RKO (cell line): Measurements from ENCODE around the gene KSR2.
"Not testable (repeated sequence)": the region's sequence is repeated elsewhere in the genome, so short reads cannot be mapped to it uniquely, and the experiment has no call there.

Source experiments
- DNase-seq: peaks from one replicate; pipeline ENCODE4 v3.0.0-alpha.2; 2016; ENCODE audit warnings: low spot score

The KSR2 gene

GRCh38 chr12:117967512-117967911 lies 1.3 kb downstream of the KSR2 start:
- DNase-seq, result no peak

DNA sequence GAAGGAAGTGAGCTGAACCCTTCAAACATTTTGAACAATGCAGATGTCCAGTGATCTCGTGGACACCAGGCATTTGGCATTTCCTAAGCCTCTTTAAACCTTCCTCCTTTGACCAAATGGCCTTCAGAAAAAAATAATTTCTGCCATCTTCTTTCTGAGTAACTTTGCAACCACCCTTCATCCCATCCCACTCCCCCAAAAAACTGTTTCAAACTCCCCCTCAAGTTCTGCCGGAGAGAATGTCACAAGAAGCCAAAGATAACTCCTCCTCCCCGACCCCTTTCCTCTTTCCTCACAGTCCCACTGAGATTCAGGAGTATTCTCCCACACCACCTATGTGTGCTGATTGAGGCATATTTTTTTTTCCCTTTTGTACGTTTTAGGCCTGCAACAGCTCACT lies 1.7 kb downstream of the KSR2 start:
- no peak for DNase-seq

GRCh38 chr12:117966511-117966910 lies 2.3 kb downstream of the KSR2 start:
- DNase-seq, result no peak

GRCh38 chr12:117963836-117964235 lies 5.0 kb downstream of the KSR2 start:
- no peak for DNase-seq

GRCh38 chr12:117936722-117937484 lies 31.9 kb downstream of the KSR2 start:
- no peak for DNase-seq

GRCh38 chr12:117933545-117933944 lies 35.2 kb downstream of the KSR2 start:
- no peak for DNase-seq

DNA sequence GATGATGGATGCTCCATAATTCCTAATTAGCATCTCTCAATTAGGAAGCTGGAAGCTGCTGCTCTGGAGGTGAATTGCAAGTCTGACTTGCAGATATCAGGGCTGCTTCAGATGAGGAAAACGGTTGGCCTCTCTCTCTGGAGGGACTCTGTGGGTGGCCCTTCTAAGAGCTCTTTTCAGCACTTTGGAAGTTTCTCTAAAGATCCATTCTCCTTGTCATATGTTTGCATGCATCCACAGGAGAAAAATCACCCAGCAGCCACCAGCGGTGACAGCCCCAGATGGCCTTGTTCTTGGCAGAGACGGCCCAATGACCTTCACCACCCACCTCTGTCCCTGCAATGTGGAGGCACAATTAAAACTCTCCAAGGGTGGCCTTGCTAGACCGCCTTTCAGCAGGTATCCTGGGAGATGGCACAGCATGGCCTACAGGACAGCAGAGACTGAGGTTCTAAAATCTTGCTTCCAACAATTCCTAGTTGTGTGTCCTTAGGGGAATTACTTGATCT lies 42.3 kb downstream of the KSR2 start:
- no peak for DNase-seq

- no peak for DNase-seq
Observed at GRCh38 chr12:117921929-117922777, 46.6 kb downstream of the KSR2 start.

DNA sequence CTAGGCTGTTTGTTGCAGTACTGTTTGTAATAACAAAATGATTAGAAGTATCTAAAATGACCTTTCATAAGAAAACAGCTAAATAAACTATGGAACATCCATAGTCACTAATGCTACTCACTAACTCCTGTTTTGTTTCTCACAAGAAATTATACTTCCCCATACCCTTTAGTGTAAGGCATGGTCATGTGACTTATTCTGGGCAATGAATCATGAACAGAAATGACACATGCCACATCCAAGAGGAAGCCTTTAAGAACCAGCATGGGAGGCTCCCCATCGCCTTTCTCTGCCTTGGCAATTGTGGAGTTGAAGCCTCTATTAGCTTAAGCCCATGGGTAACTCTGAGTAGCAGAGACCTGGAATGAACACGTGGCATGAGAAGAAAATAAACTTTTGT lies 49.3 kb downstream of the KSR2 start:
- DNase-seq, result peak; percentile 33

GRCh38 chr12:117914686-117915085 lies 54.1 kb downstream of the KSR2 start:
- no peak for DNase-seq

- DNase-seq, result no peak
Observed at GRCh38 chr12:117912756-117913155, 56.0 kb downstream of the KSR2 start.

- no peak for DNase-seq
Observed at GRCh38 chr12:117908411-117908810, 60.4 kb downstream of the KSR2 start.

DNA sequence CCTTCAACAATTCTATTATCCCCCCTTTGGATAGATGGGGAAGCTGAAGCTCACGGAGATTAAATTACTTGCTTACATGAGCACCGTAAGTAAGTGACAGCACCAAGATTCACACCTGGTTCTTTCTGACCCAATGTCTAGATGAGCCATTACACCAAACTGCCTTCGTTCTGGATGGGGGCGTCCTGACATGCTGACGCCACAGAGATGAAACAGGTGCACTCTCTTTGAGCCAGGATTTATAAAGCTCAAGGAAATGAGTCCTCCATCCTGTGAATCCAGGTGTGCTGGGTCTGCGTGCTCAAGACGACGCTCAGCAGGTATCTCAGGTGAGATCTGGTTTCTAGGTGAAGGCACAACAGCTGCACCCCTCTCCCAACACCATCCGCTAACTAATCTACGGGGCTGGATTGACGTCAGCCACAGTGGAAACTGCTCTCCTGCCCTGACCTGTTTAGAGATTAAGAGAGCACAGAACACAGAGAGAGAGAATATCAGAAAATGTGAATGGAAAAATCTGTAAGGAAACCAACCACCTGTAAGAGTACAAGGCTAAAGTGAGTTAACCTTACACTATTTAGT lies 61.6 kb downstream of the KSR2 start:
- no peak for DNase-seq

DNA sequence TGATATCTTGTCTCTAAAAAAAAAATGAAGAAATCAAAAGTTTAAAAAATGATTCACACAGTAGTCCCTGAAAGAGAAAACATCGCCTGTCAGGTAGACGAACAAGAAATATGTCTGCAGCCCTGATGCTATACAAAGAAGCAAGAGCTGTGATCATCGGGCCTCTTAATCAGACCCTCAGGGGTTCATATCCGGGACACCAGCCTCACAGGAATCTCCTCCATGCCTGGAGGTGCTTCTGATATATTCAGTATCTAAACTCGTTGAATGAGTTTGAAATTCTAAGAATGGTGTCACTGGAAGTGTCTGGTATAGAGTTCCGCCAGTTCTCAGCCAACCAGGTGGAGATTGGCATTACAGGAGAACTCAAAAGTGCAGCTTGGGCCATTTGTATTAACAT lies 64.7 kb downstream of the KSR2 start:
- DNase-seq, result no peak

GRCh38 chr12:117903110-117903840 lies 65.5 kb downstream of the KSR2 start:
- DNase-seq, result no peak

DNA sequence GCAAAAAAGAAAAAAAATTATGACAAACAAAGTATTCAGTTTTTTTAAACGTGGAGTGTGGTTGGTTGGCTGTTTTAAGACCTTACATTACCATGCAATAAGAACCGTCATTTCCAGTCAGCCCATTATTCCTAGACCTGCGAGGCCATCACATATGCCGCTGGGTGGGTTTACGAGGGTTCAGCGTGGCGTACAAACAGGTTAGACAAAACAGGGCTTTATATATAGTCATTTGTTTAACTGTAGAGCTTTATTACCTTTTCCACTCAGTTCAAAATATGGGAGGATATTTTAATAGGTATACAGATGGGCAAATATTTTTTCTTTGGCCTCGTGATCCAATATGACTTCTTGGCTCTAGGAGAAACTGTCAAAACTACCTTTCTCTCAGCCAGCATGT lies 67.2 kb downstream of the KSR2 start:
- no peak for DNase-seq

DNA sequence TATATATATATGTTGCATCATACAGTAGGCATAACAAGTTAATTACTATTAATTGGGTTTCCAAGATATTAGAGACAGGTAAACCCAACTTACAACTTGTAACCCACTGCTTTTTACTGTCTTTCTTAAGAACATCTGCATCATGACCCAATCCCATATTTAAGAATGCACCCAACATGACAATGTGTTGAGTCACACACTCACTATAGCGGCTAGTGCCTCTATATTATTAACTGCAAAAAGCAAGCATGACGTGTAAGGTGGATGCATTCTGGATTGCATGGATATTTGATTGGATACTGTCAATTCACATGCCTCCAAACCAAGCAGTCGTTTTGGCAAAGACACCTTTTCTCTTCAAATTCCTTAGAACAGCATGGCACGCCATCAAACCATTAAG lies 68.2 kb downstream of the KSR2 start:
- DNase-seq, result peak; percentile 66

- no peak for DNase-seq
Observed at GRCh38 chr12:117897372-117898161, 71.2 kb downstream of the KSR2 start.

- DNase-seq, result no peak
Observed at GRCh38 chr12:117896009-117896408, 72.8 kb downstream of the KSR2 start.

DNA sequence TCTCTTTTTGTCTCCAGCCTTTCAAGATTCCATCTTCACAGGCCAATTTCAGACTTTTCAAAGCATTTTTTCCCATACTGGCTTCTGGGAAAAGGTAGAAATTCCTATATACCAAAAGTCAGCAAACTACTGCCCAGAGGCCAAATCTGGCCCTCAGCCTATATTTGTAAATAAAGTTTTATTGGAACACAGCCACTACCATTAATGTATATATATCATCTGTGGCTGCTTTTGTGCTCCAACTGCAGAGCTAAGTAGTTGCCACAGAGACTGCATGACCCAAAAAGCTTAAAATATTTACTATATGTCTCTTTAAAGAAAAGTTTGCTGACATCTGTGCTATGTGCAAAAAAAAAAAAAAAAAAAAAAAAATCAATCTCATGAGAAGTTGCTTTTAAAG lies 76.3 kb downstream of the KSR2 start:
- no peak for DNase-seq

DNA sequence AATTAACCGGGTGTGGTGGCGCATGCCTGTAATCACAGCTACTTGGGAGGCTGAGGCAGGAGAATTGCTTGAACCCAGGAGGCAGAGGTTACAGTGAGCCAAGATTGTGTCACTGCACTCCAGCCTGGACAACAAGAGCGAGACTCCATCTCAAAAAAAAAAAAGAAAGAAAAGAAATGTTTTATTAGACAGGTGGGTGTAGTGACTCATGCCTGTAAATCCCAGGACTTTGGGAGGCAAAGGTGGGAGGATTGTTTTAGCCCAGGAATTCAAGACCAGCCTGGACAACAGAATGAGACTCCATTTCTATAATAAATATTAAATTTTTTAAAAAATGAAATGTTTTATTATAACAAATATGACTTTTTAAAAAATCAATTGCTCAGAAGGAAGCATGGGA lies 77.5 kb downstream of the KSR2 start:
- DNase-seq, result not testable (repeated sequence)
